Measurements from ENCODE around the gene SLC39A11. TPM values are rescaled to one million over a fixed set of nuclear protein-coding genes. Genes with fewer than 3 reads are reported as not detected.

The SLC39A11 gene
- total and polyA plus RNA-seq, 2 of the 13 experiments (the other 11 are each of a cell fraction or from before 2014, with no cell fraction given), result 17.2 to 31.5 TPM

- no peak for FAIRE-seq
- Histone ChIP-seq H3K27me3 (ENCODE audit: control insufficient read depth in 1 of 2, insufficient read depth in 2 of 2, low read length in 2 of 2) (no peaks in the 10 kb centered on the region), H4K20me1 (ENCODE audit: insufficient read depth, low read length) (no peaks in the 10 kb centered on the region), H2AFZ (ENCODE audit: low read length) (no peak overlapping the region), H3K36me3 (replicated peaks in 1 of 2; ENCODE audit: control insufficient read depth in 1 of 2, insufficient read depth in 2 of 2, low read length in 2 of 2) (no peaks in the 10 kb centered on the region; a peak in 1 of 5 replicates), H3K4me1 (ENCODE audit: insufficient read depth, low read length) (no peaks in the 10 kb centered on the region), H3K9ac (ENCODE audit: insufficient read depth, low read depth, low read length) (no peak overlapping the region), H3K27ac (ENCODE audit: extremely low read length, insufficient read depth, low read length) (no peak overlapping the region), H3K9me3 (ENCODE audit: low read length) (no peaks in the 10 kb centered on the region), H3K4me3 (replicated peaks in 1 of 3; ENCODE audit: insufficient read depth in 1 of 3, low read depth in 2 of 3, low read length in 3 of 3) (no peak overlapping the region), H3K4me2 (ENCODE audit: low read depth, low read length) (no peak overlapping the region), H3K79me2 (ENCODE audit: insufficient read depth, low read length) (no peaks in the 10 kb centered on the region)
- in situ Hi-C loops (cut with HindIII; ENCODE audit: extremely low pct_ligation_motif_present, low pct_unique_long_range_greater_than_20kb), result no loop called here
- DNase-seq (ENCODE audit: low spot score), result no peak
- TF ChIP-seq ATF7-NPFF (CRISPR knock-in tag; IDR thresholded peaks at IDR 0.05; ENCODE audit: low read depth), result no peak
- no peak for TF ChIP-seq ZBTB10 (CRISPR knock-in tag; IDR thresholded peaks at IDR 0.05; ENCODE audit: borderline replicate concordance)
- TF ChIP-seq FOXM1 (CRISPR knock-in tag; IDR thresholded peaks at IDR 0.05), result no peak
- no peak for TF ChIP-seq CSRNP2 (CRISPR knock-in tag; conservative IDR thresholded peaks at IDR 0.05; ENCODE audit: low read depth)
- TF ChIP-seq ZKSCAN8 (CRISPR knock-in tag; IDR thresholded peaks at IDR 0.05; ENCODE audit: borderline replicate concordance), result no peak
- TF ChIP-seq RBM39 (IDR thresholded peaks at IDR 0.05; ENCODE audit: low read depth, low read length, poor library complexity, severe bottlenecking), result no peak
- ChIA-PET POLR2A (no interaction called here), CTCF (ENCODE audit: low intra/inter-chr PET ratio, low total read pairs) (no interaction called here)
- ATAC-seq, result no peak
- intact Hi-C loops (cut with micrococcal nuclease; ENCODE audit: unreplicated experiment), result no loop called here
- no TSS peak for BruUV-seq (replicated peaks)
- WGBS (ENCODE audit: low lambda C conversion rate), result 81% methylated on average over 6 of the region's 6 CpGs
These were observed 191.9 kb downstream of the SLC39A11 start for GRCh38 chr17:72900654-72900971.

Data from HepG2 (cell line).